ENCODE measurements around the gene ARMC7.

- TF ChIP-seq, protein P1, sequence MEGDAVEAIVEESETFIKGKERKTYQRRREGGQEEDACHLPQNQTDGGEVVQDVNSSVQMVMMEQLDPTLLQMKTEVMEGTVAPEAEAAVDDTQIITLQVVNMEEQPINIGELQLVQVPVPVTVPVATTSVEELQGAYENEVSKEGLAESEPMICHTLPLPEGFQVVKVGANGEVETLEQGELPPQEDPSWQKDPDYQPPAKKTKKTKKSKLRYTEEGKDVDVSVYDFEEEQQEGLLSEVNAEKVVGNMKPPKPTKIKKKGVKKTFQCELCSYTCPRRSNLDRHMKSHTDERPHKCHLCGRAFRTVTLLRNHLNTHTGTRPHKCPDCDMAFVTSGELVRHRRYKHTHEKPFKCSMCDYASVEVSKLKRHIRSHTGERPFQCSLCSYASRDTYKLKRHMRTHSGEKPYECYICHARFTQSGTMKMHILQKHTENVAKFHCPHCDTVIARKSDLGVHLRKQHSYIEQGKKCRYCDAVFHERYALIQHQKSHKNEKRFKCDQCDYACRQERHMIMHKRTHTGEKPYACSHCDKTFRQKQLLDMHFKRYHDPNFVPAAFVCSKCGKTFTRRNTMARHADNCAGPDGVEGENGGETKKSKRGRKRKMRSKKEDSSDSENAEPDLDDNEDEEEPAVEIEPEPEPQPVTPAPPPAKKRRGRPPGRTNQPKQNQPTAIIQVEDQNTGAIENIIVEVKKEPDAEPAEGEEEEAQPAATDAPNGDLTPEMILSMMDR (IDR thresholded peaks at IDR 0.05), result no peak
- peak in 1 of 2 donors; percentile 50 for TF ChIP-seq POLR2A (IDR thresholded peaks at IDR 0.05)
These were observed 43.4 kb downstream of the ARMC7 start for GRCh38 chr17:75152922-75153779.

All from Peyer's patch (tissue), 4 donors.